ENCODE results near the gene MEN1.

GRCh38 chr11:64827451-64827839, 17.1 kb upstream of the MEN1 start:
- no peak for TF ChIP-seq CTCF (conservative IDR thresholded peaks at IDR 0.05; ENCODE audit: low read depth, low read length)
- no peak for TF ChIP-seq EZH2 (IDR thresholded peaks at IDR 0.05; ENCODE audit: low read length, unreplicated experiment)
